Measurements from ENCODE around the gene TAF6L. TPM values are rescaled to one million over a fixed set of nuclear protein-coding genes. Genes with fewer than 3 reads are reported as not detected.
"Not testable (repeated sequence)": the region's sequence is repeated elsewhere in the genome, so short reads cannot be mapped to it uniquely, and the experiment has no call there.

Gene TAF6L
- total RNA-seq, 1 donor from 2014 or later = 39.4 TPM

DNA sequence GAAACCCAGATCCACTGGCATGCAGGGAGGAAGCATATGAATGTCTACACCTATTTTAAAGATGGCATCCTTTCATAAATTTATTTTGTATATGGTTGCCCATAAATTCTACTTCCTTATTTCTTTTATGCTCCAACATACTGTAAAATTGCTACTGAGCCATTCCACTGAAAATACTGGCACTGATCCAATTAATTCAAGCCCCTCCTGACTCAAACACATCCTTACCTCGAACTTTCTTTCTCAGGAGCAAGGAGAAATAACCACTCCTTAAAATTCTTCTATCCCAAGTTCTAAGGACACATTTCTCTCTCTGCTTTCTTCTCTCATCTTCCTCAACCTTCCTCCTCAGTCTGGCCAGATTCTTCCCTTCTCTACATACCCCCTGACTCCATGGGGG is 39.6 kb downstream of the TAF6L start:
- H3K36me3 Mint-ChIP-seq (ENCODE audit: unreplicated experiment) = no peaks in the 10 kb centered on the region
- peaks cover 4% of the 10 kb centered on the region for H3K27me3 Mint-ChIP-seq (ENCODE audit: unreplicated experiment)
- H3K9me3 Mint-ChIP-seq (ENCODE audit: unreplicated experiment) = peaks cover 11% of the 10 kb centered on the region
- TF ChIP-seq, protein P1, sequence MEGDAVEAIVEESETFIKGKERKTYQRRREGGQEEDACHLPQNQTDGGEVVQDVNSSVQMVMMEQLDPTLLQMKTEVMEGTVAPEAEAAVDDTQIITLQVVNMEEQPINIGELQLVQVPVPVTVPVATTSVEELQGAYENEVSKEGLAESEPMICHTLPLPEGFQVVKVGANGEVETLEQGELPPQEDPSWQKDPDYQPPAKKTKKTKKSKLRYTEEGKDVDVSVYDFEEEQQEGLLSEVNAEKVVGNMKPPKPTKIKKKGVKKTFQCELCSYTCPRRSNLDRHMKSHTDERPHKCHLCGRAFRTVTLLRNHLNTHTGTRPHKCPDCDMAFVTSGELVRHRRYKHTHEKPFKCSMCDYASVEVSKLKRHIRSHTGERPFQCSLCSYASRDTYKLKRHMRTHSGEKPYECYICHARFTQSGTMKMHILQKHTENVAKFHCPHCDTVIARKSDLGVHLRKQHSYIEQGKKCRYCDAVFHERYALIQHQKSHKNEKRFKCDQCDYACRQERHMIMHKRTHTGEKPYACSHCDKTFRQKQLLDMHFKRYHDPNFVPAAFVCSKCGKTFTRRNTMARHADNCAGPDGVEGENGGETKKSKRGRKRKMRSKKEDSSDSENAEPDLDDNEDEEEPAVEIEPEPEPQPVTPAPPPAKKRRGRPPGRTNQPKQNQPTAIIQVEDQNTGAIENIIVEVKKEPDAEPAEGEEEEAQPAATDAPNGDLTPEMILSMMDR (IDR thresholded peaks at IDR 0.05; ENCODE audit: partially characterized antibody, unreplicated experiment) = no peak
- H3K4me1 Mint-ChIP-seq (ENCODE audit: low read depth, unreplicated experiment) = peaks cover 7% of the 10 kb centered on the region
- DNase-seq = no peak
- H3K4me3 Mint-ChIP-seq (ENCODE audit: unreplicated experiment) = peak overlapping the region; percentile 2
- H3K27ac Mint-ChIP-seq (ENCODE audit: unreplicated experiment) = no peak overlapping the region

DNA sequence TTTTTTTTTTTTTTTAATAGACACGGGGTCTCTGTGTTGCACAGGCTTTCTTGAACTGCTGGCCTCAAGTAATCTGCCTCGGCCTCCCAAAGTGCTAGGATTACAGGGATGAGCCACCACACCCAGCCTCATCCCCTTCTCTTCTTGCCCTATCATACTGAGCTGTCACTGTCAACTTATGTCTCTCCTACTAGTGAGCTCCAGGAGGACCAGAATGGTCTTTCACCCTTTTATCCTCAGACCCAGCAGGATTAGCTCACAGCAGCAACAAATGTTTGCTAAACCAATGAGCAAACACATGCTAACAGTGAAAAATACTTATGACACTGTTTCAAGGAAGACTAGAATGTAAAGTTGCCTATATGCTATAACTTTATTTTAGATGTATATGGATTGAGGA is 40.5 kb downstream of the TAF6L start:
- TF ChIP-seq, protein P1 (IDR thresholded peaks at IDR 0.05; ENCODE audit: partially characterized antibody, unreplicated experiment) = no peak
- Mint-ChIP-seq H3K36me3 (ENCODE audit: unreplicated experiment) (no peaks in the 10 kb centered on the region), H3K4me1 (ENCODE audit: low read depth, unreplicated experiment) (peaks cover 2% of the 10 kb centered on the region), H3K9me3 (ENCODE audit: unreplicated experiment) (peaks cover 8% of the 10 kb centered on the region), H3K27me3 (ENCODE audit: unreplicated experiment) (peaks cover 3% of the 10 kb centered on the region), H3K27ac (ENCODE audit: unreplicated experiment) (no peak overlapping the region), H3K4me3 (ENCODE audit: unreplicated experiment) (no peak overlapping the region)
- no peak for DNase-seq

DNA sequence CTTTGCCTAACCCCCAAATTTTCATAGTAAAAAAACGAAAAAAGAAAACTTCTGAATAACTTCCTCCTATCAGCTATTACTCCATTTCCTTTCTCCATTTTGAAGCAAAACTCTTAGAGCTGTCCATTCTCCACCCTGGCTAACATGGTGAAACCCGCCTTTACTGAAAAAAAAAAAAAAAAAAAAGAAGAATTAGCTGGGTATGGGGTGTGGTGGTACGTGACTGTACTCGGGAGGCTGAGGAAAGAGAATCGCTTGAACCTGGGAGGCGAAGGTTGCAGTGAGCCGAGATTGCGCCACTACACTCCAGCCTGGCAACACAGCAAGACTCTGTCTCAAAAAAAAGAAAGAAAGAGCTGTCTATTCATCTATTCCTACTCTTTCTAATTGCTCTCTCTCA is 45.4 kb downstream of the TAF6L start:
- no peak for DNase-seq
- no peaks in the 10 kb centered on the region for H3K4me1 Mint-ChIP-seq (ENCODE audit: low read depth, unreplicated experiment)
- TF ChIP-seq, protein P1 (IDR thresholded peaks at IDR 0.05; ENCODE audit: partially characterized antibody, unreplicated experiment) = no peak
- no peak overlapping the region for H3K27ac Mint-ChIP-seq (ENCODE audit: unreplicated experiment)
- H3K27me3 Mint-ChIP-seq (ENCODE audit: unreplicated experiment) = peaks cover 2% of the 10 kb centered on the region
- H3K36me3 Mint-ChIP-seq (ENCODE audit: unreplicated experiment) = no peaks in the 10 kb centered on the region
- H3K4me3 Mint-ChIP-seq (ENCODE audit: unreplicated experiment) = no peak overlapping the region
- peaks cover 3% of the 10 kb centered on the region for H3K9me3 Mint-ChIP-seq (ENCODE audit: unreplicated experiment)

DNA sequence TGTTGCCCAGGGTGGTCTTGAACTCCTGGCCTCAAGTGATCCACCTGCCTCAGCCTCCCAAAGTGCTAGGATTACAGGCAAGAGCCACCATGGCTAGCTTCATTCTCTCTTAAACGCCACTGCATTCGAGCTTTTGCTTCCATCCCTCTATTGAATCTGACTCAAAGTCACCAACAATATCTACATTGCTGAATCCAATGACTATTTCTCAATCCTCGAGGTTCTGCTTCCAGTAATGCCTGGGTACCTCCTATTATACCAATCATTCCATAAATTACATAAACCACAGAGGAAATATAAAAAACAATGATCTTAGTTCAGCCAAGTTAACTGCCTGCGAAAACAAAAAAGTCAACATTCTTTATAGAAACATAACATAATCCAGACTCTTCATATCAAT is 45.9 kb downstream of the TAF6L start:
- Mint-ChIP-seq H3K9me3 (ENCODE audit: unreplicated experiment) (peaks cover 3% of the 10 kb centered on the region), H3K4me3 (ENCODE audit: unreplicated experiment) (no peak overlapping the region), H3K36me3 (ENCODE audit: unreplicated experiment) (no peaks in the 10 kb centered on the region), H3K4me1 (ENCODE audit: low read depth, unreplicated experiment) (no peaks in the 10 kb centered on the region), H3K27me3 (ENCODE audit: unreplicated experiment) (peaks cover 2% of the 10 kb centered on the region), H3K27ac (ENCODE audit: unreplicated experiment) (no peak overlapping the region)
- no peak for DNase-seq
- TF ChIP-seq, protein P1 (IDR thresholded peaks at IDR 0.05; ENCODE audit: partially characterized antibody, unreplicated experiment) = no peak

DNA sequence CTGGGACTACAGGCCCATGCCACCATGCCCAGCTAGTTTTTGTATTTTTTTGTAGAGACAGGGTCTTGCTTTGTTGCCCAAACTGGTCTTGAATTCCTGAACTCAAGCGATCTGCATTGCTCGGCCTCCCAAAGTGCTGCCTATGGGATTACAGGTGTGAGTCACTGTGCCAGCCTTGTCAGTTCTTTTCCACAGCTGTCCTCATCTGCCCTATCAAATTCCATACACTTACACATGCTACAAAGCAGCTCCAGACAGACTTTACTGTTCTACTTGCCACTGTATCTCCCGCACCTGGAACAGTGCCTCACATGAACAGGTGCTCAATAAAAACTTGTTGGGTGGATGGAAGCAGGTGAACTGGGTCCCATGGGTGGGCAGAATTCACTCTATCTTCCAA is 52.5 kb downstream of the TAF6L start:
- H3K4me1 Mint-ChIP-seq (ENCODE audit: low read depth, unreplicated experiment) = no peaks in the 10 kb centered on the region
- no peaks in the 10 kb centered on the region for H3K9me3 Mint-ChIP-seq (ENCODE audit: unreplicated experiment)
- H3K27me3 Mint-ChIP-seq (ENCODE audit: unreplicated experiment) = peaks cover 2% of the 10 kb centered on the region
- no peak overlapping the region for H3K27ac Mint-ChIP-seq (ENCODE audit: unreplicated experiment)
- no peak for DNase-seq
- TF ChIP-seq, protein P1 (IDR thresholded peaks at IDR 0.05; ENCODE audit: partially characterized antibody, unreplicated experiment) = no peak
- H3K36me3 Mint-ChIP-seq (ENCODE audit: unreplicated experiment) = no peaks in the 10 kb centered on the region
- no peak overlapping the region for H3K4me3 Mint-ChIP-seq (ENCODE audit: unreplicated experiment)

DNA sequence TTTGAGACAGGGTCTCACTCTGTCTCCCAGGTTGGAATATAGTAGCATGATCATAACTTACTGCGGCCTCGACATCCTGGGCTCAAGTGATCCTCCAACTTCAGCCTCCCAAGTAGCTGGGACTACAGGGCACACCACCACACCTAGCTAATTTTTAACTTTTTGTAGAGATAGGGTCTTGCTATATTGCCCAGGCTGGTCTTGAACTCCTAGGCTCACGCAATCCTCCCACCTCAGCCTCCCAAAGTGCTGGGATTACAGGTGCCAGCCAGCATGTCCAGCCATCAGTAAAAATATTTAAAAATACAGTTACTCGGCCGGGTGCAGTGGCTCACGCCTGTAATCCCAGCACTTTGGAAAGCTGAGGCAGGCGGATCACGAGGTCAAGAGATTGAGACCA is 56.9 kb downstream of the TAF6L start:
- H3K27ac Mint-ChIP-seq (ENCODE audit: unreplicated experiment); H3K36me3 Mint-ChIP-seq (ENCODE audit: unreplicated experiment); H3K9me3 Mint-ChIP-seq (ENCODE audit: unreplicated experiment); H3K4me3 Mint-ChIP-seq (ENCODE audit: unreplicated experiment); DNase-seq; H3K4me1 Mint-ChIP-seq (ENCODE audit: low read depth, unreplicated experiment); H3K27me3 Mint-ChIP-seq (ENCODE audit: unreplicated experiment): not testable (repeated sequence)

Measured in glutamatergic neuron (in vitro differentiated cells).